ENCODE results near the gene TMEM91.
"Not testable (repeated sequence)": the region's sequence is repeated elsewhere in the genome, so short reads cannot be mapped to it uniquely, and the experiment has no call there.

TMEM91 gene

GRCh38 chr19:41364524-41365391, 11.6 kb upstream of the TMEM91 start:
- Histone ChIP-seq H3K36me3 (ENCODE audit: control insufficient read depth, insufficient read depth, low read length) (no peaks in the 10 kb centered on the region), H3K27ac (ENCODE audit: low read depth, low read length) (peak overlapping the region; percentile 96), H3K9ac (ENCODE audit: low read length) (peak overlapping the region; percentile 99), H3K9me3 (ENCODE audit: control insufficient read depth, insufficient read depth, low read depth, low read length) (no peaks in the 10 kb centered on the region), H3K4me1 (ENCODE audit: control insufficient read depth, insufficient read depth, low read length) (peaks cover 8% of the 10 kb centered on the region; the same call in 1 of the 2 replicates), H3K27me3 (ENCODE audit: control insufficient read depth, insufficient read depth, low read length) (no peaks in the 10 kb centered on the region), H3K4me3 (ENCODE audit: low read depth, low read length) (peak overlapping the region; percentile 94)

GRCh38 chr19:41366089-41366488, 10.2 kb upstream of the TMEM91 start:
- no peaks in the 10 kb centered on the region for H3K36me3 ChIP-seq (ENCODE audit: control insufficient read depth, insufficient read depth, low read length)
- H3K27ac ChIP-seq (ENCODE audit: low read depth, low read length) = no peak overlapping the region
- H3K9ac ChIP-seq (ENCODE audit: low read length) = no peak overlapping the region

GRCh38 chr19:41367848-41368301, 8.5 kb upstream of the TMEM91 start:
- Histone ChIP-seq H3K27me3 (ENCODE audit: control insufficient read depth, insufficient read depth, low read length) (no peaks in the 10 kb centered on the region), H3K4me3 (ENCODE audit: low read depth, low read length) (no peak overlapping the region), H3K9ac (ENCODE audit: low read length) (no peak overlapping the region), H3K4me1 (ENCODE audit: control insufficient read depth, insufficient read depth, low read length) (peaks cover 8% of the 10 kb centered on the region; the same call in 1 of the 2 replicates), H3K27ac (ENCODE audit: low read depth, low read length) (no peak overlapping the region), H3K36me3 (ENCODE audit: control insufficient read depth, insufficient read depth, low read length) (no peaks in the 10 kb centered on the region), H3K9me3 (ENCODE audit: control insufficient read depth, insufficient read depth, low read depth, low read length) (no peaks in the 10 kb centered on the region)

More at GRCh38 chr19:41366089-41366488, 10.2 kb upstream of the TMEM91 start:
- no peak overlapping the region for H3K4me3 ChIP-seq (ENCODE audit: low read depth, low read length)
- peaks cover 8% of the 10 kb centered on the region; the same call in 1 of the 2 replicates for H3K4me1 ChIP-seq (ENCODE audit: control insufficient read depth, insufficient read depth, low read length)
- H3K27me3 ChIP-seq (ENCODE audit: control insufficient read depth, insufficient read depth, low read length) = no peaks in the 10 kb centered on the region
- no peaks in the 10 kb centered on the region for H3K9me3 ChIP-seq (ENCODE audit: control insufficient read depth, insufficient read depth, low read depth, low read length)

GRCh38 chr19:41369769-41370168, 6.6 kb upstream of the TMEM91 start:
- H3K27ac ChIP-seq (ENCODE audit: low read depth, low read length) = no peak overlapping the region
- H3K27me3 ChIP-seq (ENCODE audit: control insufficient read depth, insufficient read depth, low read length) = no peaks in the 10 kb centered on the region
- H3K9ac ChIP-seq (ENCODE audit: low read length) = no peak overlapping the region
- H3K9me3 ChIP-seq (ENCODE audit: control insufficient read depth, insufficient read depth, low read depth, low read length) = no peaks in the 10 kb centered on the region
- peaks cover under 1% of the 10 kb centered on the region; the same call in 1 of the 2 replicates for H3K4me1 ChIP-seq (ENCODE audit: control insufficient read depth, insufficient read depth, low read length)
- no peaks in the 10 kb centered on the region for H3K36me3 ChIP-seq (ENCODE audit: control insufficient read depth, insufficient read depth, low read length)
- H3K4me3 ChIP-seq (ENCODE audit: low read depth, low read length) = no peak overlapping the region

GRCh38 chr19:41371119-41371518, 5.2 kb upstream of the TMEM91 start:
- H3K27ac ChIP-seq (ENCODE audit: low read depth, low read length); H3K36me3 ChIP-seq (ENCODE audit: control insufficient read depth, insufficient read depth, low read length); H3K9me3 ChIP-seq (ENCODE audit: control insufficient read depth, insufficient read depth, low read depth, low read length); H3K27me3 ChIP-seq (ENCODE audit: control insufficient read depth, insufficient read depth, low read length); H3K4me1 ChIP-seq (ENCODE audit: control insufficient read depth, insufficient read depth, low read length); H3K4me3 ChIP-seq (ENCODE audit: low read depth, low read length); H3K9ac ChIP-seq (ENCODE audit: low read length): not testable (repeated sequence)

- H3K4me3 ChIP-seq (ENCODE audit: low read depth, low read length) = no peak overlapping the region
- no peaks in the 10 kb centered on the region for H3K36me3 ChIP-seq (ENCODE audit: control insufficient read depth, insufficient read depth, low read length)
- H3K27me3 ChIP-seq (ENCODE audit: control insufficient read depth, insufficient read depth, low read length) = no peaks in the 10 kb centered on the region
- no peaks in the 10 kb centered on the region for H3K9me3 ChIP-seq (ENCODE audit: control insufficient read depth, insufficient read depth, low read depth, low read length)
- no peaks in the 10 kb centered on the region for H3K4me1 ChIP-seq (ENCODE audit: control insufficient read depth, insufficient read depth, low read length)
- H3K9ac ChIP-seq (ENCODE audit: low read length) = no peak overlapping the region
- no peak overlapping the region for H3K27ac ChIP-seq (ENCODE audit: low read depth, low read length)
Measured at GRCh38 chr19:41371541-41371940, 4.8 kb upstream of the TMEM91 start.

- Histone ChIP-seq H3K9me3 (ENCODE audit: control insufficient read depth, insufficient read depth, low read depth, low read length) (no peaks in the 10 kb centered on the region), H3K27ac (ENCODE audit: low read depth, low read length) (no peak overlapping the region), H3K4me1 (ENCODE audit: control insufficient read depth, insufficient read depth, low read length) (no peaks in the 10 kb centered on the region), H3K27me3 (ENCODE audit: control insufficient read depth, insufficient read depth, low read length) (0 out of 2 replicates have a peak, but pooled peaks cover 3% of the 10 kb centered on the region), H3K4me3 (ENCODE audit: low read depth, low read length) (no peak overlapping the region), H3K9ac (ENCODE audit: low read length) (no peak overlapping the region), H3K36me3 (ENCODE audit: control insufficient read depth, insufficient read depth, low read length) (no peaks in the 10 kb centered on the region)
Measured at GRCh38 chr19:41372501-41372900, 3.8 kb upstream of the TMEM91 start.

- no peaks in the 10 kb centered on the region for H3K36me3 ChIP-seq (ENCODE audit: control insufficient read depth, insufficient read depth, low read length)
- no peak overlapping the region for H3K9ac ChIP-seq (ENCODE audit: low read length)
- no peak overlapping the region for H3K4me3 ChIP-seq (ENCODE audit: low read depth, low read length)
- peaks cover 2% of the 10 kb centered on the region; the same call in 1 of the 2 replicates for H3K4me1 ChIP-seq (ENCODE audit: control insufficient read depth, insufficient read depth, low read length)
- H3K27me3 ChIP-seq (ENCODE audit: control insufficient read depth, insufficient read depth, low read length) = 0 out of 2 replicates have a peak, but pooled peaks cover 3% of the 10 kb centered on the region
- no peaks in the 10 kb centered on the region for H3K9me3 ChIP-seq (ENCODE audit: control insufficient read depth, insufficient read depth, low read depth, low read length)
- no peak overlapping the region for H3K27ac ChIP-seq (ENCODE audit: low read depth, low read length)
Measured at GRCh38 chr19:41373993-41374392, 2.3 kb upstream of the TMEM91 start.

- H3K27me3 ChIP-seq (ENCODE audit: control insufficient read depth, insufficient read depth, low read length) = 0 out of 2 replicates have a peak, but pooled peaks cover 3% of the 10 kb centered on the region
- no peaks in the 10 kb centered on the region for H3K36me3 ChIP-seq (ENCODE audit: control insufficient read depth, insufficient read depth, low read length)
- H3K4me3 ChIP-seq (ENCODE audit: low read depth, low read length) = peak overlapping the region; percentile 69
- peak overlapping the region; percentile 26 for H3K9ac ChIP-seq (ENCODE audit: low read length)
- H3K9me3 ChIP-seq (ENCODE audit: control insufficient read depth, insufficient read depth, low read depth, low read length) = no peaks in the 10 kb centered on the region
- H3K4me1 ChIP-seq (ENCODE audit: control insufficient read depth, insufficient read depth, low read length) = peaks cover 2% of the 10 kb centered on the region; the same call in 1 of the 2 replicates
- no peak overlapping the region for H3K27ac ChIP-seq (ENCODE audit: low read depth, low read length)
Measured at GRCh38 chr19:41376998-41377365, 649 bp downstream of the TMEM91 start.

GRCh38 chr19:41377977-41378709, 1.8 kb downstream of the TMEM91 start:
- H3K9ac ChIP-seq (ENCODE audit: low read length) = no peak overlapping the region
- H3K4me1 ChIP-seq (ENCODE audit: control insufficient read depth, insufficient read depth, low read length) = peaks cover 2% of the 10 kb centered on the region; the same call in 1 of the 2 replicates
- no peak overlapping the region for H3K27ac ChIP-seq (ENCODE audit: low read depth, low read length)
- no peaks in the 10 kb centered on the region for H3K9me3 ChIP-seq (ENCODE audit: control insufficient read depth, insufficient read depth, low read depth, low read length)
- no peaks in the 10 kb centered on the region for H3K36me3 ChIP-seq (ENCODE audit: control insufficient read depth, insufficient read depth, low read length)
- 0 out of 2 replicates have a peak, but pooled peaks cover 3% of the 10 kb centered on the region for H3K27me3 ChIP-seq (ENCODE audit: control insufficient read depth, insufficient read depth, low read length)
- H3K4me3 ChIP-seq (ENCODE audit: low read depth, low read length) = no peak overlapping the region

- H3K4me3 ChIP-seq (ENCODE audit: low read depth, low read length); H3K27me3 ChIP-seq (ENCODE audit: control insufficient read depth, insufficient read depth, low read length); H3K9me3 ChIP-seq (ENCODE audit: control insufficient read depth, insufficient read depth, low read depth, low read length); H3K36me3 ChIP-seq (ENCODE audit: control insufficient read depth, insufficient read depth, low read length); H3K4me1 ChIP-seq (ENCODE audit: control insufficient read depth, insufficient read depth, low read length); H3K9ac ChIP-seq (ENCODE audit: low read length); H3K27ac ChIP-seq (ENCODE audit: low read depth, low read length): not testable (repeated sequence)
Measured at GRCh38 chr19:41381536-41381935, 5.2 kb downstream of the TMEM91 start.
